PC-9 (cell line): ENCODE data around the gene IL17RB.

Experiments used
- CTCF ChIP-seq: fragments of 200-600 bp; sonication (generic); conservative IDR thresholded peaks from 2 replicates; pipeline ENCODE4 v1.6.1; 2017; ENCODE audit warnings: mixed run types, antibody characterized with exemption, mild to moderate bottlenecking, moderate library complexity
- EZH2 ChIP-seq: fragments of 200-600 bp; sonication (generic); IDR thresholded peaks from 2 replicates; pipeline ENCODE4 v1.8.0; 2017; ENCODE audit warnings: antibody characterized with exemption, low read depth

GRCh38 chr3:53835257-53835656 lies 11.1 kb upstream of the IL17RB start:
- TF ChIP-seq EZH2 (no peak), CTCF (no peak)
